IMR-90 (cell line): Measurements from ENCODE around the gene CCSER2.

ENCODE experiments used
- BHLHE40 ChIP-seq: fragments of 150-350 bp; IDR thresholded peaks from 2 replicates; pipeline ENCODE4 v1.6.1; 2016; ENCODE audit warnings: mild to moderate bottlenecking, low read depth, low read length
- CEBPB ChIP-seq: IDR thresholded peaks from 2 replicates; pipeline ENCODE4 v1.6.1; 2012; ENCODE audit warnings: low read depth, low read length, improper control_type of control experiment
- FOS ChIP-seq: fragments of 150-350 bp; IDR thresholded peaks from 2 replicates; pipeline ENCODE4 v1.6.1; 2016; ENCODE audit warnings: low read depth, low read length
- MAFK ChIP-seq: IDR thresholded peaks from 2 replicates; pipeline ENCODE4 v1.6.1; 2012; ENCODE audit warnings: low read depth, low read length, improper control_type of control experiment
- MAZ ChIP-seq: IDR thresholded peaks from 2 replicates; pipeline ENCODE4 v1.6.1; 2012; ENCODE audit warnings: low read depth, mild to moderate bottlenecking, low read length, improper control_type of control experiment, moderate library complexity, borderline replicate concordance
- MXI1 ChIP-seq: IDR thresholded peaks from 2 replicates; pipeline ENCODE4 v1.6.1; 2012; ENCODE audit warnings: low read depth, mild to moderate bottlenecking, low read length, moderate library complexity, borderline replicate concordance
- NFE2L2 ChIP-seq: fragments of 150-350 bp; IDR thresholded peaks from 2 replicates; pipeline ENCODE4 v1.6.1; 2016; ENCODE audit warnings: low read depth, mild to moderate bottlenecking, low read length
- POLR2A ChIP-seq: IDR thresholded peaks from 2 replicates; pipeline ENCODE4 v1.6.1; 2012; ENCODE audit warnings: mild to moderate bottlenecking, low read depth, low read length
- RAD21 ChIP-seq: IDR thresholded peaks from 2 replicates; pipeline ENCODE4 v1.6.1; 2012; ENCODE audit warnings: low read length, improper control_type of control experiment
- RCOR1 ChIP-seq: IDR thresholded peaks from 2 replicates; pipeline ENCODE4 v1.6.1; 2012; ENCODE audit warnings: mild to moderate bottlenecking, low read length, improper control_type of control experiment; ENCODE audit not compliant: insufficient replicate concordance
- SMC3 ChIP-seq: fragments of 150-350 bp; IDR thresholded peaks from 2 replicates; pipeline ENCODE4 v1.6.1; 2016; ENCODE audit warnings: low read depth, mild to moderate bottlenecking, antibody characterized with exemption, low read length, moderate library complexity
- TF ChIP-seq, protein P1 (sequence below): conservative IDR thresholded peaks from 2 replicates; pipeline ENCODE4 v1.5.1; 2012; ENCODE audit warnings: mild to moderate bottlenecking, low read depth, low read length, improper control_type of control experiment
- TF ChIP-seq, protein P2 (sequence below): fragments of 150-350 bp; IDR thresholded peaks from 2 replicates; pipeline ENCODE4 v1.6.1; 2016; ENCODE audit warnings: low read depth, mild to moderate bottlenecking, low read length, moderate library complexity, borderline replicate concordance
- TF ChIP-seq, protein P3 (sequence below): fragments of 150-350 bp; IDR thresholded peaks from 2 replicates; pipeline ENCODE4 v1.6.1; 2017; ENCODE audit warnings: mild to moderate bottlenecking, antibody characterized with exemption, low read length, low read depth

DNA sequence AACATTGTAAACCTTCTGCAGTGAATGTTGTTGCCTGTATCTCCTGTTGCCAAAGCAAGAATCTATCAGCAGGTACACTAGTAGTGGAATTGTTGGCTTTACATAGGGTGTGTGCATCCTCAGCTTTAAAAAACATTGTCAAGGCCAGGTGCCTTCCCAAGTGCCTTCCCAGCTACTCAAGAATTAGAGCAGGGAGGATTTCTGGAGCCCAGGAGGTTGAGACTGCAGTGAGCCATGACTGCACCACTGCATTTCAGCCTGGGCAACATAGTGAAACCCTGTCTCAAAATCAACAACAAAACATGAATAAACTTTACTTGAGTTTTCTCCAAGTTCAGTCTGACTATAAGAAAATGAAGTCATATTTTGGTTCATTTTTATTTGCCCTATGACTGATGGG lies 217.3 kb downstream of the CCSER2 start:
- no peak for TF ChIP-seq RAD21
- TF ChIP-seq, protein P1, sequence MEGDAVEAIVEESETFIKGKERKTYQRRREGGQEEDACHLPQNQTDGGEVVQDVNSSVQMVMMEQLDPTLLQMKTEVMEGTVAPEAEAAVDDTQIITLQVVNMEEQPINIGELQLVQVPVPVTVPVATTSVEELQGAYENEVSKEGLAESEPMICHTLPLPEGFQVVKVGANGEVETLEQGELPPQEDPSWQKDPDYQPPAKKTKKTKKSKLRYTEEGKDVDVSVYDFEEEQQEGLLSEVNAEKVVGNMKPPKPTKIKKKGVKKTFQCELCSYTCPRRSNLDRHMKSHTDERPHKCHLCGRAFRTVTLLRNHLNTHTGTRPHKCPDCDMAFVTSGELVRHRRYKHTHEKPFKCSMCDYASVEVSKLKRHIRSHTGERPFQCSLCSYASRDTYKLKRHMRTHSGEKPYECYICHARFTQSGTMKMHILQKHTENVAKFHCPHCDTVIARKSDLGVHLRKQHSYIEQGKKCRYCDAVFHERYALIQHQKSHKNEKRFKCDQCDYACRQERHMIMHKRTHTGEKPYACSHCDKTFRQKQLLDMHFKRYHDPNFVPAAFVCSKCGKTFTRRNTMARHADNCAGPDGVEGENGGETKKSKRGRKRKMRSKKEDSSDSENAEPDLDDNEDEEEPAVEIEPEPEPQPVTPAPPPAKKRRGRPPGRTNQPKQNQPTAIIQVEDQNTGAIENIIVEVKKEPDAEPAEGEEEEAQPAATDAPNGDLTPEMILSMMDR: no peak
- TF ChIP-seq CEBPB: no peak
- TF ChIP-seq, protein P2, sequence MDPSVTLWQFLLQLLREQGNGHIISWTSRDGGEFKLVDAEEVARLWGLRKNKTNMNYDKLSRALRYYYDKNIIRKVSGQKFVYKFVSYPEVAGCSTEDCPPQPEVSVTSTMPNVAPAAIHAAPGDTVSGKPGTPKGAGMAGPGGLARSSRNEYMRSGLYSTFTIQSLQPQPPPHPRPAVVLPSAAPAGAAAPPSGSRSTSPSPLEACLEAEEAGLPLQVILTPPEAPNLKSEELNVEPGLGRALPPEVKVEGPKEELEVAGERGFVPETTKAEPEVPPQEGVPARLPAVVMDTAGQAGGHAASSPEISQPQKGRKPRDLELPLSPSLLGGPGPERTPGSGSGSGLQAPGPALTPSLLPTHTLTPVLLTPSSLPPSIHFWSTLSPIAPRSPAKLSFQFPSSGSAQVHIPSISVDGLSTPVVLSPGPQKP: no peak
- TF ChIP-seq POLR2A: no peak
- no peak for TF ChIP-seq MAFK
- no peak for TF ChIP-seq BHLHE40
- TF ChIP-seq, protein P3, sequence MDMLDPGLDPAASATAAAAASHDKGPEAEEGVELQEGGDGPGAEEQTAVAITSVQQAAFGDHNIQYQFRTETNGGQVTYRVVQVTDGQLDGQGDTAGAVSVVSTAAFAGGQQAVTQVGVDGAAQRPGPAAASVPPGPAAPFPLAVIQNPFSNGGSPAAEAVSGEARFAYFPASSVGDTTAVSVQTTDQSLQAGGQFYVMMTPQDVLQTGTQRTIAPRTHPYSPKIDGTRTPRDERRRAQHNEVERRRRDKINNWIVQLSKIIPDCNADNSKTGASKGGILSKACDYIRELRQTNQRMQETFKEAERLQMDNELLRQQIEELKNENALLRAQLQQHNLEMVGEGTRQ: no peak
- no peak for TF ChIP-seq MXI1
- TF ChIP-seq SMC3: no peak
- TF ChIP-seq FOS: no peak
- no peak for TF ChIP-seq NFE2L2
- TF ChIP-seq RCOR1: no peak
- TF ChIP-seq MAZ: no peak
